Ectodermal cell (in vitro differentiated cells): ENCODE results near the gene DGKZ.
A peak's percentile ranks its signal among the peaks of the same experiment; 100 is the strongest.
"Not testable (repeated sequence)": the region's sequence is repeated elsewhere in the genome, so short reads cannot be mapped to it uniquely, and the experiment has no call there.

Experiments
- H3K27ac ChIP-seq: 2 replicates; pipeline ENCODE4 v1.7.0; 2013; ENCODE audit warnings: mild to moderate bottlenecking, low read depth, low read length; ENCODE audit not compliant: insufficient read depth, poor library complexity, severe bottlenecking
- H3K27me3 ChIP-seq: 2 replicates; pipeline ENCODE4 v1.7.0; 2013; ENCODE audit warnings: mild to moderate bottlenecking, low read length; ENCODE audit not compliant: insufficient read depth, control insufficient read depth, poor library complexity, severe bottlenecking
- H3K36me3 ChIP-seq: one replicate; pipeline ENCODE4 v1.7.0; 2013; ENCODE audit warnings: low read length; ENCODE audit not compliant: control insufficient read depth, insufficient read depth
- H3K4me1 ChIP-seq: one replicate; pipeline ENCODE4 v1.7.0; 2013; ENCODE audit warnings: low read length; ENCODE audit not compliant: control insufficient read depth, insufficient read depth
- H3K4me3 ChIP-seq: 2 replicates; pipeline ENCODE4 v1.7.0; 2013; ENCODE audit warnings: low read depth, low read length, control low read depth; ENCODE audit not compliant: insufficient read depth
- H3K9me3 ChIP-seq: 2 replicates; pipeline ENCODE4 v1.7.0; 2013; ENCODE audit warnings: mild to moderate bottlenecking, low read length, moderate library complexity; ENCODE audit not compliant: control insufficient read depth
- WGBS, 2 experiments: methylation state at CpG; one replicate each; pipeline ENCODE4 v1.1.7; 2013; ENCODE audit warnings: missing lambda C conversion rate in 2 of 2; 5-methylcytosine and 5-hydroxymethylcytosine counted together

DGKZ gene

DNA sequence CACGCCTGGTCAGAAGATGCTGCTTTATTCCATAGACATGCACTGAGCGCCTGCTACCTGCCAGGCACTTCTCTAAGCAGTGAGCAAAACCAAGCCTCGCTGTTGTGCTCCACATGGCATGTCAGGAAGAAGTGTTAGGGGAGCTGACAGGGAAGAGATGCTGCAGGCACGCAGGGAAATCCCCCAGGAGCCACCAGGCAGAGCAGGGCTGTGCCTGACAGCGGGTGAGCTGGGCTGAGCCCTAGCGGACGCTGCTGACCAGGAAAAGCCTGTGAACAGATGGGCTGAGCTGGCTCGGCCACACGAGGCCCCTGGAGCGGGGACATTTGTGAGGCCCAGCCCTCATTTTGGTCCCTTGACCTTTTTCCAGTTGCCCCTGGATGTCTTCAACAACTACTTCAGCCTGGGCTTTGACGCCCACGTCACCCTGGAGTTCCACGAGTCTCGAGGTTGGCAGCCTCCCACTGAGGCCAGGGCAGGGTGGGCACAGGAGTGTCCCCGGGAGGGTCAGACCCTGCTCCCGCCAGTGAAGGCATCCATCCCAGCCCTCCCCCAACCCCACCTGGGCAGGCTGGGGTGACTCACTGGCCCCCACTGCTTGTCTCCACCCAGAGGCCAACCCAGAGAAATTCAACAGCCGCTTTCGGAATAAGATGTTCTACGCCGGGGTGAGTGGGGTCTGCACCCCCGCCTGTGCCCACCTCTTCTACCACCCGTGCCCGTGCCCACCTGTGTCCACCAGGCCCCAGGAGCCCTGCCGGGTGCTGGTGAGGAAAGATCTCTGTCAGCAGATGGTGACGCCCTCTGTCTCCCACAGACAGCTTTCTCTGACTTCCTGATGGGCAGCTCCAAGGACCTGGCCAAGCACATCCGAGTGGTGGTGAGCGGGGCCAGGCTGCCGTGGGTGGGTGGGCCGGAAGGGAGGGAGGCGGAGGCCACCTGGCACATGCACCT, 26.8 kb downstream of the DGKZ start:
- peaks cover 8% of the 10 kb centered on the region for H3K4me1 ChIP-seq
- H3K36me3 ChIP-seq, result peaks cover 5% of the 10 kb centered on the region
- no peak overlapping the region for H3K4me3 ChIP-seq
- H3K27me3 ChIP-seq, result no peaks in the 10 kb centered on the region
- H3K9me3 ChIP-seq, result no peaks in the 10 kb centered on the region
- WGBS, 2 experiments, result 93 to 95% methylated on average over 30 of the region's 30 CpGs
- H3K27ac ChIP-seq, result no peak overlapping the region

DNA sequence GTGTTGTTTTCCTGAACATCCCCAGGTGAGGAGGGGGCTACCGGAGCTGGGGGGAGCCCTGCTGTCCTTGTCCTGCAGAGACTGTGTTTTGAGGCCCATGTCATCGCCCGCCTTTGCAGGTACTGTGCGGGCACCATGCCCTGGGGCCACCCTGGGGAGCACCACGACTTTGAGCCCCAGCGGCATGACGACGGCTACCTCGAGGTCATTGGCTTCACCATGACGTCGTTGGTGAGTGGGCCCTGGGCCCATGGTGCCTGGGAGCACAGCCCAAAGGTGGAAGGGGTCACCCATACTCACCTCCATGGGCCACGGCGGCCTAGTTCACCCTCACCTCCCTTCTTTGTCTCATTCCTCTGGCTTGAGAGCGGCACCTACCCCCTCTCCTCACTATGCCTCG, 27.6 kb downstream of the DGKZ start:
- H3K27me3 ChIP-seq, result no peaks in the 10 kb centered on the region
- peaks cover 11% of the 10 kb centered on the region for H3K4me1 ChIP-seq
- 94 to 96% methylated on average over 15 of the region's 15 CpGs for WGBS, 2 experiments
- no peak overlapping the region for H3K27ac ChIP-seq
- peaks cover 5% of the 10 kb centered on the region for H3K36me3 ChIP-seq
- no peaks in the 10 kb centered on the region for H3K9me3 ChIP-seq
- no peak overlapping the region for H3K4me3 ChIP-seq

DNA sequence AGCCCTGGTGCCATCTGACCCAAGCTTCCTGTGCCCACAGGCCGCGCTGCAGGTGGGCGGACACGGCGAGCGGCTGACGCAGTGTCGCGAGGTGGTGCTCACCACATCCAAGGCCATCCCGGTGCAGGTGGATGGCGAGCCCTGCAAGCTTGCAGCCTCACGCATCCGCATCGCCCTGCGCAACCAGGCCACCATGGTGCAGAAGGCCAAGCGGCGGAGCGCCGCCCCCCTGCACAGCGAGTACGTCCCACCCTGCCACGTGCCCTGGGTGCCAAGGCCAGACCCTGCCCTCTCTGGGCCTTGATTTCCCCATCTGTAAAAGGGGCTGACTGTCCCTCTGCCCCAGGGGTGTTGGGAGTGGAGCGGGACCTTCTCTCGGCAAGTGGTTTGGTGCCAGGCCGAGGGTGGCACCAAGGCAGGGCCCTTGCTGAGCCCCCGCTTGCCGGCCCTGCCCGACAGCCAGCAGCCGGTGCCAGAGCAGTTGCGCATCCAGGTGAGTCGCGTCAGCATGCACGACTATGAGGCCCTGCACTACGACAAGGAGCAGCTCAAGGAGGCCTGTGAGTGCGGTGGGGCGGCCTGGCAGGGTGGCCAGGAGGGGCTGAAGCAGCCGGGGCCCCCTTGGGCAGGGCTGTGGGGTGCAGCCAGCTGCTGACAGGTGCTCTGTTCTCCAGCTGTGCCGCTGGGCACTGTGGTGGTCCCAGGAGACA, 28.3 kb downstream of the DGKZ start:
- H3K27me3 ChIP-seq, result no peaks in the 10 kb centered on the region
- 95 to 96% methylated on average over 38 of the region's 38 CpGs for WGBS, 2 experiments
- H3K27ac ChIP-seq, result no peak overlapping the region
- H3K36me3 ChIP-seq, result peaks cover 5% of the 10 kb centered on the region
- H3K4me1 ChIP-seq, result peaks cover 10% of the 10 kb centered on the region
- no peaks in the 10 kb centered on the region for H3K9me3 ChIP-seq
- H3K4me3 ChIP-seq, result no peak overlapping the region

DNA sequence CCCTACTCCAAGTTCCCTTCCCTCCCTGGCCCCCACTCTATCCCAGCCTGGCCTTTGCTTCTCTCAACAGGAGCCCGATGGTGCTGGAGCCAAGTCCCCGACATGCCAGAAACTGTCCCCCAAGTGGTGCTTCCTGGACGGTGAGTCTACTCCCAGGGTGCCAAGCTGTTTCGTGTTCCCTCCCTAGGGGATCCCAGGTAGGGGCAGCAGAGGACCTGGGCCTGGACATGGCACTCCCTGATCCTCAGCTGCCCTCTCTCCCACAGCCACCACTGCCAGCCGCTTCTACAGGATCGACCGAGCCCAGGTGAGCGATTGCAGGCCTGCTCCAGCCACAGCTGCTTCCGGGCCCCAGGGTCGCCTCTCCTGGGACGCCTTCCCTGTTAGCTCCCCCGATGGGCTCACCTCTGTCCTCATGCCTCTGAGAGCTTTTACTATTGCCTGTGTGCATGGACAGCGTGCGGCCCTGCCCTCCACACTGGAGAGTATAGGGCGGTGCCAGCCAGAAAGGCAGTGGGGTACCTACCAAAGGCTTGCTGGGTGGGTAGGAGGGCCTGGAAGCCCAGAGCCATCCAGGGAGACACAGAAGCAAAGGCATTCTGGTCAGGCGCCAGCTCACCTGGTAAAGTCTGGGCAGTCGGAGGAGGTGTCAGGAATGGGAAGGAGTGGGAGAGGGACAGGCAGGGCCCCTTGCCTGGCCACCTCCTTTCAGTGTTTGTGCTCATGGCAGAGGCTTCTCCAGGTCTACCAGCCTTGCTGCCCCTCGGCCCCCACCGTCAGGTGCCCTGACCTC, 29.2 kb downstream of the DGKZ start:
- H3K4me3 ChIP-seq, result no peak overlapping the region
- H3K9me3 ChIP-seq, result no peaks in the 10 kb centered on the region
- 94 to 95% methylated on average over 19 of the region's 19 CpGs for WGBS, 2 experiments

DNA sequence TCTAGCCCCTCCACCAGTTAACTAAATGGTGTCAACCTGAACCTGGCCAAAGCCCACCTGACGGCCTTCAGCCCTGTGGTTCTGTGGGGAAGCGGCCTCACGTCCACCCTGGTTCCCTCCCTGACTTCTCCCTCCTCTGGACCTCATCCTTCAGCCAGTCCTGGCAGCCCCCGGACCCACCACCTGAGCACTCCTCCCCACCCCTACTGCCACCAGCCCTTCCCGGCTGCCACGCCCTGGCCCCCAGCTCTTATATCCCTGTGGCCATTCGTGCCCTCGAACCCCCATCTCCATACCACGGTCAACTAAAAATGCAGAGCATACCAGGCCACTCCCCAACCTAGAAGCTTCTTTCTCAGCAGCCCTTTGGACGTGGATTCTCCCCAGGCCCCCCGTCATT, 30.0 kb downstream of the DGKZ start:
- Histone ChIP-seq H3K27ac (no peak overlapping the region), H3K36me3 (peaks cover 5% of the 10 kb centered on the region), H3K27me3 (no peaks in the 10 kb centered on the region), H3K9me3 (no peaks in the 10 kb centered on the region), H3K4me1 (peaks cover 10% of the 10 kb centered on the region), H3K4me3 (no peak overlapping the region)
- 93 to 96% methylated on average over 11 of the region's 11 CpGs for WGBS, 2 experiments

More for the DNA sequence above, 29.2 kb downstream of the DGKZ start:
- Histone ChIP-seq H3K27me3 (no peaks in the 10 kb centered on the region), H3K36me3 (peaks cover 5% of the 10 kb centered on the region), H3K4me1 (peaks cover 10% of the 10 kb centered on the region), H3K27ac (no peak overlapping the region)

DNA sequence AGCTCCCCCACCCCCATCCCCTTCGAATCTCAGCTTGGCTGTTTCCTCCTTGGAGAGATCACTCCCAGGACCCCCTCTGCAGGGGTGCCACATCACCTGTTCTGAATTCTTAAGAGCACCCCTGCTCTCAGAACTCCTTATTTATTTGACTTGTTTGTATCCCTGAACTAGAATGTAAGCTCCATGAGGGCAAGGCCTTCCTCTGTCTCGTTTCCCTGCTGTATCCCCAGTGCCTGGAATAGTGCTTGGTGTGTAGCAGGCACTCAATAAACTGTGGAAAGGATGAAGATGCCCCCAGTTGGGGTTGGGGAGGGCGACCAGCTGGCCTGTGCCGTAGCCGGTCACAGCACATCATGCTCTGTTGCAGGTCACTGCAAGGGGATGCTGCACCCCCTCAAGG, 30.6 kb downstream of the DGKZ start:
- no peak overlapping the region for H3K4me3 ChIP-seq
- 93 to 95% methylated on average over 5 of the region's 5 CpGs for WGBS, 2 experiments
- H3K36me3 ChIP-seq, result peaks cover 5% of the 10 kb centered on the region

DNA sequence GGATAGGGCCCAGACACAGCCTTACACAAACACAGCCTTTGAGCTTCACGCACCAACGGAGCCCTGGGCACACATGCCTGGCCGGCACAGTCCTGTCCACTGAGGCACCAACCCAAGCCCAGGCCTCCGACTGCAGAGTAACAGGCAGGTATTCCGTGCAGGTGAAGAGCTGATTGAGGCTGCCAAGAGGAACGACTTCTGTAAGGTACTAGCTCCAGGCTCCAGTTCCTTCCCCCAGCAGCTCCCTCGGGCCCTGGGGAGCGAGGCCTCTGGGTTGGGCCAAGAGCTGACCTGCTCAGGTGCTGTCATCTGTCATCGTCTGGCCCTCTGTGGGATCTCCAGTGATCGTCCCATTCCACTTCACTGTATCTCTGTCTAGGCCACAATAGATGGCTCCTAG, 31.0 kb downstream of the DGKZ start:
- Histone ChIP-seq H3K4me3 (no peak overlapping the region), H3K27me3 (no peaks in the 10 kb centered on the region), H3K9me3 (no peaks in the 10 kb centered on the region), H3K4me1 (peaks cover 18% of the 10 kb centered on the region), H3K36me3 (peaks cover 7% of the 10 kb centered on the region), H3K27ac (no peak overlapping the region)
- WGBS, 2 experiments, result 94 to 96% methylated on average over 10 of the region's 10 CpGs

More for the DNA sequence above, 30.6 kb downstream of the DGKZ start:
- Histone ChIP-seq H3K27ac (no peak overlapping the region), H3K4me1 (peaks cover 13% of the 10 kb centered on the region), H3K9me3 (no peaks in the 10 kb centered on the region), H3K27me3 (no peaks in the 10 kb centered on the region)

DNA sequence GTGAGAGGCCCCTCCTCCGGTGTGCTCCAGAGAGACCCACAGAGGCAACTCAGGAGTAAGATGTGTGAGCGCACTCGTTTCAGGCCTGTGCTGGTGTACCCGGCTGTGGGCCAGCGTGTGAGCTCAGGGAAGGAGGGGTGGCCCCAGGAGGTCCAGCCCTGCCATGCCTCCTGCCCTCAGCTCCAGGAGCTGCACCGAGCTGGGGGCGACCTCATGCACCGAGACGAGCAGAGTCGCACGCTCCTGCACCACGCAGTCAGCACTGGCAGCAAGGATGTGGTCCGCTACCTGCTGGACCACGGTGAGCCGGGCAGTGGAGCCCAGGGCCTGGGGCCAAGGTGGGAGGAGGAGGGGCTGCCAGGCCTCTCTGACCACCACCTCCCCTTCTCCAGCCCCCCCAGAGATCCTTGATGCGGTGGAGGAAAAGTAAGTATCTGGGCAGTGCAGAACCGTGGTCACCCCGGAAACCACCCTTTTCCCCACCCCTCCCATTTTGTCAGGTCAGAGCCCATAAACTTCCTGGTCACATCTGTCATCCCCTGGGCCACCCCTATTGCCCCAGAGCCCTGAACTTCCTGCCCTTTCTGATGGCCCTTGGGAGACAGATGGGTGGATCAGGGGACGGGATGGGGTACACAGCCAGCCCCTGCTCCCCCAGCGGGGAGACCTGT, 31.7 kb downstream of the DGKZ start:
- Histone ChIP-seq H3K36me3 (peaks cover 8% of the 10 kb centered on the region), H3K27ac (peak overlapping the region; percentile 38), H3K4me3 (no peak overlapping the region), H3K27me3 (no peaks in the 10 kb centered on the region), H3K9me3 (no peaks in the 10 kb centered on the region), H3K4me1 (peaks cover 25% of the 10 kb centered on the region)
- WGBS, 2 experiments, result 79 to 83% methylated on average over 20 of the region's 20 CpGs

DNA sequence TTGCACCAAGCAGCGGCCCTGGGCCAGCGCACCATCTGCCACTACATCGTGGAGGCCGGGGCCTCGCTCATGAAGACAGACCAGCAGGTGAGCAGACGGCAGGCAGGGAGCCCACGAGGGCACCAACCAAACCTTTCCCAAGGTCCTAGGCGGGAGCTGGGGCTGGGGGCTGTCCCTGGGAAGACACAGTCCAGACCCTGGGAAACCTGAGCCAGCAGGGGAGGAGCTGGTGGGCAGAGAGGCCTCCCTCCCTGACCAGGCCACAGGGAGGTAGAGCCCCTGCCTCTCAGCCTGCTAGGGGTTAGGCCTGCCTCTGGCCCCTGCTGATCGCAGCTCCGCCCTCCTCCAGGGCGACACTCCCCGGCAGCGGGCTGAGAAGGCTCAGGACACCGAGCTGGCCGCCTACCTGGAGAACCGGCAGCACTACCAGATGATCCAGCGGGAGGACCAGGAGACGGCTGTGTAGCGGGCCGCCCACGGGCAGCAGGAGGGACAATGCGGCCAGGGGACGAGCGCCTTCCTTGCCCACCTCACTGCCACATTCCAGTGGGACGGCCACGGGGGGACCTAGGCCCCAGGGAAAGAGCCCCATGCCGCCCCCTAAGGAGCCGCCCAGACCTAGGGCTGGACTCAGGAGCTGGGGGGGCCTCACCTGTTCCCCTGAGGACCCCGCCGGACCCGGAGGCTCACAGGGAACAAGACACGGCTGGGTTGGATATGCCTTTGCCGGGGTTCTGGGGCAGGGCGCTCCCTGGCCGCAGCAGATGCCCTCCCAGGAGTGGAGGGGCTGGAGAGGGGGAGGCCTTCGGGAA, 32.4 kb downstream of the DGKZ start:
- not testable (repeated sequence) for H3K9me3 ChIP-seq, H3K27me3 ChIP-seq, H3K36me3 ChIP-seq
- Histone ChIP-seq H3K27ac (peak overlapping the region; percentile 96), H3K4me1 (peaks cover 27% of the 10 kb centered on the region), H3K4me3 (peak overlapping the region; percentile 95)
- 14 to 15% methylated on average over 33 to 34 of the region's 36 CpGs for WGBS, 2 experiments
